HEK293 (cell line): ENCODE results near the gene MAGEC1.

ENCODE experiments used
- CTCF ChIA-PET: fragments of 350-600 bp; formaldehyde crosslinking; extraction: SDS; loops from one replicate; lab custom pipeline; 2021; ENCODE audit warnings: antibody characterized with exemption; lab: Yijun Ruan, JAX
- POLR2A ChIA-PET: fragments of 300-600 bp; formaldehyde crosslinking; extraction: SDS; loops from one replicate; lab custom pipeline; 2020; ENCODE audit warnings: antibody characterized with exemption, inconsistent platforms; lab: Yijun Ruan, JAX
- H3K27ac ChIP-seq: fragments of 200-500 bp; sonication (Bioruptor generic); 2 replicates; pipeline ENCODE4 v1.5.1; 2014; ENCODE audit warnings: low read depth, low read length, control low read depth, inconsistent platforms; ENCODE audit errors: extremely low read depth
- H3K36me3 ChIP-seq, 2 experiments: fragments of 200-500 bp in 1 of 2; sonication (Bioruptor generic) in 1 of 2; 1 replicate in 1 of 2; 2 replicates in 1 of 2; pipeline ENCODE4 v1.5.1; 2014 to 2017; ENCODE audit warnings: inconsistent platforms in 2 of 2, low read length in 2 of 2; ENCODE audit not compliant: control insufficient read depth in 2 of 2, insufficient read depth in 1 of 2
- H3K4me1 ChIP-seq: fragments of 200-500 bp; sonication (Bioruptor generic); 2 replicates; pipeline ENCODE4 v1.5.1; 2014; ENCODE audit warnings: mild to moderate bottlenecking, low read length, inconsistent platforms; ENCODE audit not compliant: control insufficient read depth, insufficient read depth
- H3K4me3 ChIP-seq: 2 replicates; pipeline ENCODE4 v1.5.1; 2011; ENCODE audit warnings: low read depth, mild to moderate bottlenecking, control low read depth, low read length, moderate library complexity
- H3K9me3 ChIP-seq: fragments of 200-500 bp; sonication (Bioruptor generic); 2 replicates; pipeline ENCODE4 v1.5.1; 2014; ENCODE audit warnings: low read depth, low read length, inconsistent platforms; ENCODE audit not compliant: control insufficient read depth, insufficient read depth
- BCL6B ChIP-seq: fragments of 450-650 bp; formaldehyde crosslinking; IDR thresholded peaks from 2 replicates; pipeline ENCODE4 v1.5.1; 2017; ENCODE audit warnings: missing biosample characterization, missing genetic modification characterization
- KLF10 ChIP-seq: fragments of 450-650 bp; IDR thresholded peaks from 2 replicates; pipeline ENCODE4 v1.5.1; 2018; ENCODE audit warnings: missing biosample characterization, mild to moderate bottlenecking, missing genetic modification characterization
- KLF7 ChIP-seq: fragments of 450-650 bp; formaldehyde crosslinking; IDR thresholded peaks from 2 replicates; pipeline ENCODE4 v1.5.1; 2016; ENCODE audit warnings: missing biosample characterization, missing genetic modification characterization, borderline replicate concordance
- TRIM28 ChIP-seq: IDR thresholded peaks from 2 replicates; pipeline ENCODE4 v1.6.1; 2011; ENCODE audit warnings: low read length, control low read depth, borderline replicate concordance
- ZBTB7A ChIP-seq: fragments of 450-650 bp; formaldehyde crosslinking; IDR thresholded peaks from 2 replicates; pipeline ENCODE4 v1.5.1; 2016; ENCODE audit warnings: low read depth, missing biosample characterization, missing genetic modification characterization
- ZFP37 ChIP-seq: fragments of 450-650 bp; formaldehyde crosslinking; IDR thresholded peaks from 2 replicates; pipeline ENCODE4 v1.5.1; 2016; ENCODE audit warnings: missing biosample characterization, missing genetic modification characterization
- ZFP41 ChIP-seq: fragments of 450-650 bp; formaldehyde crosslinking; IDR thresholded peaks from 2 replicates; pipeline ENCODE4 v1.5.1; 2016; ENCODE audit warnings: missing biosample characterization, missing genetic modification characterization, borderline replicate concordance
- ZIC2 ChIP-seq: fragments of 450-650 bp; formaldehyde crosslinking; IDR thresholded peaks from 2 replicates; pipeline ENCODE4 v1.5.1; 2016; ENCODE audit warnings: missing biosample characterization, missing genetic modification characterization
- ZNF140 ChIP-seq: fragments of 450-650 bp; formaldehyde crosslinking; IDR thresholded peaks from 2 replicates; pipeline ENCODE4 v1.5.1; 2016; ENCODE audit warnings: missing biosample characterization, missing genetic modification characterization
- ZNF19 ChIP-seq: fragments of 450-650 bp; formaldehyde crosslinking; IDR thresholded peaks from 2 replicates; pipeline ENCODE4; 2016; ENCODE audit warnings: missing biosample characterization, missing genetic modification characterization, low read depth
- ZNF2 ChIP-seq: fragments of 450-650 bp; formaldehyde crosslinking; IDR thresholded peaks from 2 replicates; pipeline ENCODE4 v1.5.1; 2016; ENCODE audit warnings: missing biosample characterization, missing genetic modification characterization
- ZNF335 ChIP-seq: fragments of 450-650 bp; formaldehyde crosslinking; conservative IDR thresholded peaks from 2 replicates; pipeline ENCODE4 v1.5.1; 2016; ENCODE audit warnings: missing biosample characterization, missing genetic modification characterization
- ZNF394 ChIP-seq: fragments of 450-650 bp; formaldehyde crosslinking; IDR thresholded peaks from 2 replicates; pipeline ENCODE4 v1.5.1; 2016; ENCODE audit warnings: missing biosample characterization, missing genetic modification characterization, mild to moderate bottlenecking, moderate library complexity, borderline replicate concordance
- ZNF416 ChIP-seq: fragments of 450-650 bp; formaldehyde crosslinking; IDR thresholded peaks from 2 replicates; pipeline ENCODE4 v1.5.1; 2016; ENCODE audit warnings: missing biosample characterization, missing genetic modification characterization
- ZNF423 ChIP-seq: fragments of 450-650 bp; formaldehyde crosslinking; IDR thresholded peaks from 2 replicates; pipeline ENCODE4 v1.5.1; 2016; ENCODE audit warnings: missing biosample characterization, missing genetic modification characterization
- ZNF530 ChIP-seq: fragments of 450-650 bp; formaldehyde crosslinking; IDR thresholded peaks from 2 replicates; pipeline ENCODE4 v1.5.1; 2016; ENCODE audit warnings: low read depth, missing biosample characterization, missing genetic modification characterization
- ZNF555 ChIP-seq: fragments of 450-650 bp; formaldehyde crosslinking; conservative IDR thresholded peaks from 2 replicates; pipeline ENCODE4 v1.5.1; 2017; ENCODE audit warnings: missing biosample characterization, mild to moderate bottlenecking, missing genetic modification characterization, inconsistent platforms
- ZNF558 ChIP-seq: fragments of 450-650 bp; formaldehyde crosslinking; IDR thresholded peaks from 2 replicates; pipeline ENCODE4 v1.5.1; 2016; ENCODE audit warnings: missing biosample characterization, missing genetic modification characterization
- ZNF624 ChIP-seq: fragments of 450-650 bp; formaldehyde crosslinking; IDR thresholded peaks from 2 replicates; pipeline ENCODE4 v1.5.1; 2017; ENCODE audit warnings: missing biosample characterization, missing genetic modification characterization
- ZNF707 ChIP-seq: fragments of 450-650 bp; formaldehyde crosslinking; IDR thresholded peaks from 2 replicates; pipeline ENCODE4 v1.5.1; 2016; ENCODE audit warnings: missing biosample characterization, missing genetic modification characterization
- TF ChIP-seq, protein P1 (sequence below): fragments of 450-650 bp; formaldehyde crosslinking; IDR thresholded peaks from 2 replicates; pipeline ENCODE4 v1.5.1; 2016; ENCODE audit warnings: missing biosample characterization, missing genetic modification characterization, borderline replicate concordance
- TF ChIP-seq, protein P2 (sequence below): fragments of 450-650 bp; formaldehyde crosslinking; IDR thresholded peaks from 2 replicates; pipeline ENCODE4 v1.5.1; 2016; ENCODE audit warnings: missing biosample characterization, missing genetic modification characterization
- TF ChIP-seq, protein P3 (sequence below): fragments of 450-650 bp; formaldehyde crosslinking; IDR thresholded peaks from 2 replicates; pipeline ENCODE4; 2016; ENCODE audit warnings: missing biosample characterization, missing genetic modification characterization
- TF ChIP-seq, protein P4 (sequence below): fragments of 450-650 bp; formaldehyde crosslinking; IDR thresholded peaks from 2 replicates; pipeline ENCODE4 v1.5.1; 2016; ENCODE audit warnings: missing biosample characterization, missing genetic modification characterization

MAGEC1 gene

DNA sequence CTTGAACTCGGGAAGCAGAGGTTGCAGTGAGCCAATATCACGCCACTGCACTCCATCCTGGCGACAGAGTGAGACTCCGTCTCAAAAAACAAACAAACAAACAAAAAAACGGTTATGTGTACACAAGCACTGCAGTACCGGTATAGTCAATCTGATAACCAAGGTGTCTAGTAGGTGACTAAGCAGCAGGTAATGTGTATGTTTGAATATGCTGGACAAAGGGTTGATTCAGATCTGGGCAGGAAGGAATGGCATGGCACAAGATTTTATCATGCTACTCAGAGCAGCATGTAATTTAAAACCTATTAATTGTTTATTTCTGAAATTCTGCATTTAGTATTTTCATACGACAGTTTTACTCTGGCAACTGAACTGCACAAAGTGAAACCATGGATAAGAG lies 41.7 kb downstream of the MAGEC1 start:
- Histone ChIP-seq H3K9me3 (no peaks in the 10 kb centered on the region), H3K4me1 (no peaks in the 10 kb centered on the region), H3K36me3 (no peaks in the 10 kb centered on the region), H3K4me3 (no peak overlapping the region), H3K27ac (no peak overlapping the region)
- CTCF ChIA-PET, result no interaction called here
- POLR2A ChIA-PET, result no interaction called here
- no peak for TF ChIP-seq TRIM28
- no peak for TF ChIP-seq ZNF530 (tag by site-specific recombination)
- no peak for TF ChIP-seq ZNF707 (tag by site-specific recombination)
- no peak for TF ChIP-seq ZNF624 (tag by site-specific recombination)
- TF ChIP-seq ZNF416 (tag by site-specific recombination), result no peak
- no peak for TF ChIP-seq ZIC2 (tag by site-specific recombination)
- TF ChIP-seq ZNF558 (tag by site-specific recombination), result no peak
- no peak for TF ChIP-seq ZNF19 (tag by site-specific recombination)
- no peak for TF ChIP-seq ZNF555
- no peak for TF ChIP-seq ZFP37
- TF ChIP-seq ZNF335 (tag by site-specific recombination), result no peak
- no peak for TF ChIP-seq ZNF423 (tag by site-specific recombination)

DNA sequence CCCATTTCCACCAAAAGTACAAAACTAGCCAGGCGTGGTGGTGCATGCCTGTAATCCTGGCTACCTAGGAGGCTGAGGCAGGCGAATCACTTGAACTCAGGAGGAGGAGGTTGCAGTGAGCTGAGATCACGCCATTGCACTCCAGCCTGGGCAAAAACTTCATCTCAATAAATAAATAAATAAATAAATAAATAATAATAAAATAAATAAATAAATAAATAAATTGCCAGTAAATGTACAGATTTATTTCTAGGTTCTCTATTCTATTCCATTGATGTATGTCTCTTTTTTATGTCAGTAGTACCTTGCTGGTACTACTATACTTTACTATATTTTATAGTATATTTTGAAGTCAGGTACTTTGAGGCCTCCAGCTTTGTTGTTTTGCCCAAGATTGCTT lies 43.7 kb downstream of the MAGEC1 start:
- H3K4me3 ChIP-seq, result no peak overlapping the region
- H3K4me1 ChIP-seq, result no peaks in the 10 kb centered on the region
- CTCF ChIA-PET, result interaction anchor here (0.5 kb wide), 1 partner anchor 11 kb away, joined by 4 read pairs; no protein-coding TSS in a partner anchor
- no peaks in the 10 kb centered on the region for H3K9me3 ChIP-seq
- no peak overlapping the region for H3K27ac ChIP-seq
- H3K36me3 ChIP-seq, result no peaks in the 10 kb centered on the region
- POLR2A ChIA-PET, result no interaction called here
- TF ChIP-seq BCL6B (tag by site-specific recombination) (no peak), ZFP41 (no peak), ZNF555 (peak; percentile 65), KLF7 (tag by site-specific recombination) (no peak), KLF10 (no peak), ZBTB7A (no peak), ZNF140 (tag by site-specific recombination) (peak; percentile 36; the same call in 1 of the 2 replicates), ZNF2 (tag by site-specific recombination) (no peak), ZNF530 (tag by site-specific recombination) (no peak), ZNF394 (tag by site-specific recombination) (peak; percentile 72; the same call in 1 of the 2 replicates)
- TF ChIP-seq, protein P1, sequence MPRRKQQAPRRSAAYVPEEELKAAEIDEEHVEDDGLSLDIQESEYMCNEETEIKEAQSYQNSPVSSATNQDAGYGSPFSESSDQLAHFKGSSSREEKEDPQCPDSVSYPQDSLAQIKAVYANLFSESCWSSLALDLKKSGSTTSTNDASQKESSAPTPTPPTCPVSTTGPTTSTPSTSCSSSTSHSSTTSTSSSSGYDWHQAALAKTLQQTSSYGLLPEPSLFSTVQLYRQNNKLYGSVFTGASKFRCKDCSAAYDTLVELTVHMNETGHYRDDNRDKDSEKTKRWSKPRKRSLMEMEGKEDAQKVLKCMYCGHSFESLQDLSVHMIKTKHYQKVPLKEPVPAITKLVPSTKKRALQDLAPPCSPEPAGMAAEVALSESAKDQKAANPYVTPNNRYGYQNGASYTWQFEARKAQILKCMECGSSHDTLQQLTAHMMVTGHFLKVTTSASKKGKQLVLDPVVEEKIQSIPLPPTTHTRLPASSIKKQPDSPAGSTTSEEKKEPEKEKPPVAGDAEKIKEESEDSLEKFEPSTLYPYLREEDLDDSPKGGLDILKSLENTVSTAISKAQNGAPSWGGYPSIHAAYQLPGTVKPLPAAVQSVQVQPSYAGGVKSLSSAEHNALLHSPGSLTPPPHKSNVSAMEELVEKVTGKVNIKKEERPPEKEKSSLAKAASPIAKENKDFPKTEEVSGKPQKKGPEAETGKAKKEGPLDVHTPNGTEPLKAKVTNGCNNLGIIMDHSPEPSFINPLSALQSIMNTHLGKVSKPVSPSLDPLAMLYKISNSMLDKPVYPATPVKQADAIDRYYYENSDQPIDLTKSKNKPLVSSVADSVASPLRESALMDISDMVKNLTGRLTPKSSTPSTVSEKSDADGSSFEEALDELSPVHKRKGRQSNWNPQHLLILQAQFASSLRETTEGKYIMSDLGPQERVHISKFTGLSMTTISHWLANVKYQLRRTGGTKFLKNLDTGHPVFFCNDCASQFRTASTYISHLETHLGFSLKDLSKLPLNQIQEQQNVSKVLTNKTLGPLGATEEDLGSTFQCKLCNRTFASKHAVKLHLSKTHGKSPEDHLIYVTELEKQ, result no peak
- TF ChIP-seq, protein P2, sequence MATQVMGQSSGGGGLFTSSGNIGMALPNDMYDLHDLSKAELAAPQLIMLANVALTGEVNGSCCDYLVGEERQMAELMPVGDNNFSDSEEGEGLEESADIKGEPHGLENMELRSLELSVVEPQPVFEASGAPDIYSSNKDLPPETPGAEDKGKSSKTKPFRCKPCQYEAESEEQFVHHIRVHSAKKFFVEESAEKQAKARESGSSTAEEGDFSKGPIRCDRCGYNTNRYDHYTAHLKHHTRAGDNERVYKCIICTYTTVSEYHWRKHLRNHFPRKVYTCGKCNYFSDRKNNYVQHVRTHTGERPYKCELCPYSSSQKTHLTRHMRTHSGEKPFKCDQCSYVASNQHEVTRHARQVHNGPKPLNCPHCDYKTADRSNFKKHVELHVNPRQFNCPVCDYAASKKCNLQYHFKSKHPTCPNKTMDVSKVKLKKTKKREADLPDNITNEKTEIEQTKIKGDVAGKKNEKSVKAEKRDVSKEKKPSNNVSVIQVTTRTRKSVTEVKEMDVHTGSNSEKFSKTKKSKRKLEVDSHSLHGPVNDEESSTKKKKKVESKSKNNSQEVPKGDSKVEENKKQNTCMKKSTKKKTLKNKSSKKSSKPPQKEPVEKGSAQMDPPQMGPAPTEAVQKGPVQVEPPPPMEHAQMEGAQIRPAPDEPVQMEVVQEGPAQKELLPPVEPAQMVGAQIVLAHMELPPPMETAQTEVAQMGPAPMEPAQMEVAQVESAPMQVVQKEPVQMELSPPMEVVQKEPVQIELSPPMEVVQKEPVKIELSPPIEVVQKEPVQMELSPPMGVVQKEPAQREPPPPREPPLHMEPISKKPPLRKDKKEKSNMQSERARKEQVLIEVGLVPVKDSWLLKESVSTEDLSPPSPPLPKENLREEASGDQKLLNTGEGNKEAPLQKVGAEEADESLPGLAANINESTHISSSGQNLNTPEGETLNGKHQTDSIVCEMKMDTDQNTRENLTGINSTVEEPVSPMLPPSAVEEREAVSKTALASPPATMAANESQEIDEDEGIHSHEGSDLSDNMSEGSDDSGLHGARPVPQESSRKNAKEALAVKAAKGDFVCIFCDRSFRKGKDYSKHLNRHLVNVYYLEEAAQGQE (tag by site-specific recombination), result no peak; the same call in 1 of the 2 replicates
- TF ChIP-seq, protein P3, sequence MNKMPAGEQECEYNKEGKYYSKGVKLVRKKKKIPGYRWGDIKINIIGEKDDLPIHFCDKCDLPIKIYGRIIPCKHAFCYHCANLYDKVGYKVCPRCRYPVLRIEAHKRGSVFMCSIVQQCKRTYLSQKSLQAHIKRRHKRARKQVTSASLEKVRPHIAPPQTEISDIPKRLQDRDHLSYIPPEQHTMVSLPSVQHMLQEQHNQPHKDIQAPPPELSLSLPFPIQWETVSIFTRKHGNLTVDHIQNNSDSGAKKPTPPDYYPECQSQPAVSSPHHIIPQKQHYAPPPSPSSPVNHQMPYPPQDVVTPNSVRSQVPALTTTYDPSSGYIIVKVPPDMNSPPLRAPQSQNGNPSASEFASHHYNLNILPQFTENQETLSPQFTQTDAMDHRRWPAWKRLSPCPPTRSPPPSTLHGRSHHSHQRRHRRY (tag by site-specific recombination), result no peak
- TF ChIP-seq, protein P4, sequence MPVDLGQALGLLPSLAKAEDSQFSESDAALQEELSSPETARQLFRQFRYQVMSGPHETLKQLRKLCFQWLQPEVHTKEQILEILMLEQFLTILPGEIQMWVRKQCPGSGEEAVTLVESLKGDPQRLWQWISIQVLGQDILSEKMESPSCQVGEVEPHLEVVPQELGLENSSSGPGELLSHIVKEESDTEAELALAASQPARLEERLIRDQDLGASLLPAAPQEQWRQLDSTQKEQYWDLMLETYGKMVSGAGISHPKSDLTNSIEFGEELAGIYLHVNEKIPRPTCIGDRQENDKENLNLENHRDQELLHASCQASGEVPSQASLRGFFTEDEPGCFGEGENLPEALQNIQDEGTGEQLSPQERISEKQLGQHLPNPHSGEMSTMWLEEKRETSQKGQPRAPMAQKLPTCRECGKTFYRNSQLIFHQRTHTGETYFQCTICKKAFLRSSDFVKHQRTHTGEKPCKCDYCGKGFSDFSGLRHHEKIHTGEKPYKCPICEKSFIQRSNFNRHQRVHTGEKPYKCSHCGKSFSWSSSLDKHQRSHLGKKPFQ, result no peak
